Osteoblast (primary cell): ENCODE data around the gene ARL15. TPM values are rescaled to one million over a fixed set of nuclear protein-coding genes. Genes with fewer than 3 reads are reported as not detected.
"Not testable (repeated sequence)": the region's sequence is repeated elsewhere in the genome, so short reads cannot be mapped to it uniquely, and the experiment has no call there.

Experiments used
- DNase-seq: peaks from one replicate; pipeline ENCODE4 v3.0.0; 2011; ENCODE audit warnings: low spot score, mixed read lengths; ENCODE audit not compliant: insufficient read length; ENCODE audit errors: missing footprints
- H2AFZ ChIP-seq: 2 replicates; pipeline ENCODE4 v1.6.0; 2011; ENCODE audit warnings: mild to moderate bottlenecking, low read length
- H3K27ac ChIP-seq: 2 replicates; pipeline ENCODE4 v1.5.1; 2011; ENCODE audit warnings: mild to moderate bottlenecking, low read depth, low read length, moderate library complexity
- H3K27me3 ChIP-seq: 2 replicates; pipeline ENCODE4 v1.6.0; 2012; ENCODE audit warnings: mild to moderate bottlenecking, control low read depth, inconsistent platforms, low read length, moderate library complexity; ENCODE audit not compliant: insufficient read depth
- H3K36me3 ChIP-seq: 2 replicates; pipeline ENCODE4 v1.5.1; 2011; ENCODE audit warnings: mild to moderate bottlenecking, low read length, control low read depth, moderate library complexity; ENCODE audit not compliant: insufficient read depth
- H3K4me1 ChIP-seq: 2 replicates; pipeline ENCODE4 v1.5.1; 2011; ENCODE audit warnings: mild to moderate bottlenecking, low read length, control low read depth, moderate library complexity; ENCODE audit not compliant: insufficient read depth
- H3K4me2 ChIP-seq: 2 replicates; pipeline ENCODE4 v1.6.0; 2011; ENCODE audit warnings: mild to moderate bottlenecking, low read length; ENCODE audit not compliant: insufficient read depth
- H3K4me3 ChIP-seq: fragments of 200-600 bp; sonication (generic); 3 replicates; pipeline ENCODE4 v1.5.1; 2012; ENCODE audit warnings: mild to moderate bottlenecking, low read length, inconsistent platforms; ENCODE audit not compliant: insufficient read depth
- H3K79me2 ChIP-seq: 2 replicates; pipeline ENCODE4 v1.6.0; 2012; ENCODE audit warnings: mild to moderate bottlenecking, low read length, control low read depth, inconsistent platforms; ENCODE audit not compliant: insufficient read depth
- H3K9me3 ChIP-seq: 2 replicates; pipeline ENCODE4 v1.5.1; 2011; ENCODE audit warnings: low read depth, low read length, control low read depth
- H4K20me1 ChIP-seq: 2 replicates; pipeline ENCODE4 v1.6.0; 2012; ENCODE audit warnings: mild to moderate bottlenecking, low read length, control low read depth; ENCODE audit not compliant: insufficient read depth
- total RNA-seq: library from RNA; depleted of rRNA; stranded (reverse); fragments of >200 nt; gene quantifications from 2 replicates; pipeline ENCODE4 v1.2.3, GENCODE V29; 2012
- TF ChIP-seq, protein P1 (sequence below): IDR thresholded peaks from 2 replicates; pipeline ENCODE4 v1.5.1; 2011; ENCODE audit warnings: mild to moderate bottlenecking, low read depth, low read length, moderate library complexity; ENCODE audit errors: extremely low read depth

ARL15 gene
- total RNA-seq, 1 donor, result 25.3 TPM

DNA sequence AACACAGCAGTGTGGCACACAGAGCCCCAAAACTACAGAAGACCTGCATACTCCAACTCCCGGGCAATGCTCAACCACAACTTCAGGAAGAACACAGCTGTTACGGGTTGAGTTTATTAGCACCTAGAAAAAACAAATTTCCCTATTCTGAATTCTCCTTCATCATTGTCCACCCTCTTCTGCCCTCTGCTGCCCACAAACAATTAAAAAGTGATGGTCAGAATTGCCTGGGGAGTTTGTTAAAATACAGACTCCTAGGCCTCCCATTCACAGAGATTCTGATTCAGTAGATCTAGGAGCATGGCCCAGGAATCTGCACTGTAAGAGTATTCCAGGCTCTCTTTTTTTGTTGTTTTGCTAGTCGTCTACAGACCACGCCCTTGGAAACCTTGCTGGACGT lies 439.3 kb downstream of the ARL15 start:
- DNase-seq, result peak; percentile 10
- H3K4me3 ChIP-seq, result peak overlapping the region; percentile 20
- TF ChIP-seq, protein P1, sequence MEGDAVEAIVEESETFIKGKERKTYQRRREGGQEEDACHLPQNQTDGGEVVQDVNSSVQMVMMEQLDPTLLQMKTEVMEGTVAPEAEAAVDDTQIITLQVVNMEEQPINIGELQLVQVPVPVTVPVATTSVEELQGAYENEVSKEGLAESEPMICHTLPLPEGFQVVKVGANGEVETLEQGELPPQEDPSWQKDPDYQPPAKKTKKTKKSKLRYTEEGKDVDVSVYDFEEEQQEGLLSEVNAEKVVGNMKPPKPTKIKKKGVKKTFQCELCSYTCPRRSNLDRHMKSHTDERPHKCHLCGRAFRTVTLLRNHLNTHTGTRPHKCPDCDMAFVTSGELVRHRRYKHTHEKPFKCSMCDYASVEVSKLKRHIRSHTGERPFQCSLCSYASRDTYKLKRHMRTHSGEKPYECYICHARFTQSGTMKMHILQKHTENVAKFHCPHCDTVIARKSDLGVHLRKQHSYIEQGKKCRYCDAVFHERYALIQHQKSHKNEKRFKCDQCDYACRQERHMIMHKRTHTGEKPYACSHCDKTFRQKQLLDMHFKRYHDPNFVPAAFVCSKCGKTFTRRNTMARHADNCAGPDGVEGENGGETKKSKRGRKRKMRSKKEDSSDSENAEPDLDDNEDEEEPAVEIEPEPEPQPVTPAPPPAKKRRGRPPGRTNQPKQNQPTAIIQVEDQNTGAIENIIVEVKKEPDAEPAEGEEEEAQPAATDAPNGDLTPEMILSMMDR, result peak; percentile 19
- H3K9me3 ChIP-seq, result no peaks in the 10 kb centered on the region
- no peaks in the 10 kb centered on the region for H3K27me3 ChIP-seq
- H3K4me1 ChIP-seq, result peaks cover 8% of the 10 kb centered on the region
- H4K20me1 ChIP-seq, result no peaks in the 10 kb centered on the region
- H3K27ac ChIP-seq, result no peak overlapping the region
- peak overlapping the region; percentile 30 for H2AFZ ChIP-seq
- no peak overlapping the region for H3K4me2 ChIP-seq
- no peaks in the 10 kb centered on the region for H3K79me2 ChIP-seq
- H3K36me3 ChIP-seq, result no peaks in the 10 kb centered on the region

DNA sequence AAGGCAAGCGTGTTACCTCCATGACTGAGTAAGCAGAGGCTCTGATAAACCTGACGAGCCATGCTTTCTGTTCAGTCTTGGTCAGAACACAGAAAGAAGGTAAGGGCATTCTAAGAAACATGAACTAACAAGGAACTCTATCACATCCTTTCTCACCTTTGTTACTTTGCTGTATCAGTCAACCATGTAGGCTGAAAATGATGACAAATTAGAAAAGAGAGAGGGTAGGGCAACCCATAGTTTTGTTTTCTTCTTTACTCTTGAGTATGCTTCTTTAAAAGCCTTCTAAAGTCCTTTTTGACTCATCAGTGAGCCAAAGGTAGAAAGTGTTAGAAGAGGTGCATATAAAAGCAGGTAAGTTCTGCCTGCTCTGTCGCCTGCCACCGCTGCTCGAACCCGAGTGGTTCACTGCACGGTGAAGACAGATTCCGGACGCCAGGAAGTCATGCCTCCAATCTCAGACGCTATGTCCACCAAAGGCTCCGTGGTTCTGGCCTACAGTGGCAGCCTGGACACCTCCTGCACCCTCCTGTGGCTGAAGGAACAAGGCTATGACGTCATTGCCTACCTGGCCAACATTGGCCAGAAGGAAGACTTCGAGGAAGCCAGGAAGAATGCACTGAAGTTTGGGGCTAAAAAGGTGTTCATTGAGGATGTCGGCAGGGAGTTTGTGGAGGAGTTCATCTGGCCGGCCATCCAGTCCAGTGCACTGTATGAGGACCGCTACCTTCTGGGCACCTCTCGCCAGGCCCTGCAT lies 451.5 kb downstream of the ARL15 start:
- no peak for DNase-seq
- no peaks in the 10 kb centered on the region for H3K36me3 ChIP-seq
- H3K4me2 ChIP-seq, result no peak overlapping the region
- no peaks in the 10 kb centered on the region for H4K20me1 ChIP-seq
- H3K79me2 ChIP-seq, result no peaks in the 10 kb centered on the region
- TF ChIP-seq, protein P1, result no peak
- no peak overlapping the region for H3K4me3 ChIP-seq
- H3K27me3 ChIP-seq, result no peaks in the 10 kb centered on the region
- H3K9me3 ChIP-seq, result no peaks in the 10 kb centered on the region
- H2AFZ ChIP-seq, result no peak overlapping the region
- no peaks in the 10 kb centered on the region for H3K4me1 ChIP-seq
- H3K27ac ChIP-seq, result no peak overlapping the region

DNA sequence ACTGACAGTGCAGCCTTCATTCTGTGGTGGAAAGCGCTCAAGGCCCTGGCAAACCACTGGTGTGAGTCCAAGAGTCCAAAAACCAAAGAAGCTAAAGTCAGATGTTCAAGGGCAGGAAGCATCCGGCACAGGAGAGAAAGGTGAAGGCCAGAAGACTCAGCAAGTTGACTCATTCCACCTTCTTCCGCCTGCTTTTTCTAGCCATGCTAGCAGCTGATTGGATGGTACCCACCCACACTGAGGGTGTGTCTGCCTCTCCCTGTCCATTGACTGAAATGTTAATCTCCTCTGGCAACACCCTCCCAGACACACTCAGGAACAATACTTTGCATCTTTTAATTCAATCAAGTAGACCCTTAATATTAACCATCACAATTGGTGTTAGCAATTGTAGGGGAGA lies 453.9 kb downstream of the ARL15 start:
- Histone ChIP-seq H3K79me2 (no peaks in the 10 kb centered on the region), H4K20me1 (no peaks in the 10 kb centered on the region), H3K9me3 (no peaks in the 10 kb centered on the region), H3K4me2 (no peak overlapping the region), H3K27me3 (no peaks in the 10 kb centered on the region), H3K36me3 (no peaks in the 10 kb centered on the region), H3K4me1 (no peaks in the 10 kb centered on the region), H2AFZ (no peak overlapping the region), H3K27ac (no peak overlapping the region), H3K4me3 (no peak overlapping the region)
- DNase-seq, result peak; percentile 38
- TF ChIP-seq, protein P1, result no peak

DNA sequence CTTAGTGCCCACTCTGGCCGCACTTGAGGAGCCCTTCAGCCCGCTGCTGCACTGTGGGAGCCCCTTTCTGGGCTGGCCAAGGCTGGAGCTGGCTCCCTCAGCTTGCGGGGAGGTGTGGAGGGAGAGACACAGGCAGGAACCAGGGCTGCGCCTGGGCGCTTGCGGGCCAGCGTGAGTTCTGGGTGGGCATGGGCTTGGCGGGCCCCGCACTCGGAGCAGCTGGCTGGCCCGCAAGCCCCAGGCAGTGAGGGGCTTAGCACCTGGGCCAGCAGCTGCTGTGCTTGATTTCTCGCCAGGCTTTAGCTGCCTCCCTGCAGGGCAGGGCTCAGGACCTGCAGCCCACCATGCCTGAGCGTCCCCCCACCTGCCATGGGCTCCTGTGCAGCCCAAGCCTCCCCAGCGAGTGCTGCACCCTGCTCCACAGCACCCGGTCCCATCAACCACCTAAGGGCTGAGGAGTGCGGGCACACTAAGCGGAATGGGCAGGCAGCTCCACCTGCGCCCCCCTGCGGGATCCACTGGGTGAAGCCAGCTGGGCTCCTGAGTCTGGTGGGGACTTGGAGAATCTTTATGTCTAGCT lies 473.4 kb downstream of the ARL15 start:
- H4K20me1 ChIP-seq, DNase-seq, H3K4me2 ChIP-seq: not testable (repeated sequence)

More for the DNA sequence above, 473.4 kb downstream of the ARL15 start:
- not testable (repeated sequence) for H3K27me3 ChIP-seq, H2AFZ ChIP-seq, H3K4me1 ChIP-seq, H3K9me3 ChIP-seq, H3K79me2 ChIP-seq, H3K27ac ChIP-seq, H3K4me3 ChIP-seq, H3K36me3 ChIP-seq
